LNCAP (cell line): Measurements from ENCODE around the gene PYCR2.

ENCODE experiments used
- TF ChIP-seq, protein P1 (sequence below): fragments of 450-650 bp; IDR thresholded peaks from 2 replicates; pipeline ENCODE4 v1.5.1; 2017; ENCODE audit warnings: mild to moderate bottlenecking

The PYCR2 gene

DNA sequence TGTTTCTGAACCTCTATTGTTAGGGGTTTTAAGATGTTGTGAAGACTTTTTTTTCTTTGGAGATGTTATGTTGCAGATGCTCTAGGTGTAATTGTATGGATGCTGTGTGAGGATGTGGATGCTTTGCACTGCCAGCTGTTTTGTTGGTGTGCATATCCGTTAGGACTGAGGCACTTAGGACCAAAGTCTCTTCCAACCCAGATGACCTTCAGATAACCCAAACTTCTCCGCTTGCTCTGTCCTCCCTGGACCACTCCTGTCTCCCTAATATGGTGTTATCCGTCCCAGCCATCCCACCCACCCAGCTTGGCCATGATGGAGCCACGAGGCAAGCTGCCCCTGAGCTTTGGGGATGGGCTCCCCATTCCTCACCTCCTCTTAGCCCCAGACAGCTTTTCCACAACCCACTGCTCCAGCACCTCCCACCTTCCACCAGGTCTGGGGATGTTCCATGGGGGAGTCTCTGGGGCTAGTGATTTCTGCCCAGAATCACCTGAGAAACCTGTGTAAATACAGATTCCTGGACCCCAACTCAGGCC is 22.1 kb upstream of the PYCR2 start:
- TF ChIP-seq, protein P1, sequence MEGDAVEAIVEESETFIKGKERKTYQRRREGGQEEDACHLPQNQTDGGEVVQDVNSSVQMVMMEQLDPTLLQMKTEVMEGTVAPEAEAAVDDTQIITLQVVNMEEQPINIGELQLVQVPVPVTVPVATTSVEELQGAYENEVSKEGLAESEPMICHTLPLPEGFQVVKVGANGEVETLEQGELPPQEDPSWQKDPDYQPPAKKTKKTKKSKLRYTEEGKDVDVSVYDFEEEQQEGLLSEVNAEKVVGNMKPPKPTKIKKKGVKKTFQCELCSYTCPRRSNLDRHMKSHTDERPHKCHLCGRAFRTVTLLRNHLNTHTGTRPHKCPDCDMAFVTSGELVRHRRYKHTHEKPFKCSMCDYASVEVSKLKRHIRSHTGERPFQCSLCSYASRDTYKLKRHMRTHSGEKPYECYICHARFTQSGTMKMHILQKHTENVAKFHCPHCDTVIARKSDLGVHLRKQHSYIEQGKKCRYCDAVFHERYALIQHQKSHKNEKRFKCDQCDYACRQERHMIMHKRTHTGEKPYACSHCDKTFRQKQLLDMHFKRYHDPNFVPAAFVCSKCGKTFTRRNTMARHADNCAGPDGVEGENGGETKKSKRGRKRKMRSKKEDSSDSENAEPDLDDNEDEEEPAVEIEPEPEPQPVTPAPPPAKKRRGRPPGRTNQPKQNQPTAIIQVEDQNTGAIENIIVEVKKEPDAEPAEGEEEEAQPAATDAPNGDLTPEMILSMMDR: no peak

DNA sequence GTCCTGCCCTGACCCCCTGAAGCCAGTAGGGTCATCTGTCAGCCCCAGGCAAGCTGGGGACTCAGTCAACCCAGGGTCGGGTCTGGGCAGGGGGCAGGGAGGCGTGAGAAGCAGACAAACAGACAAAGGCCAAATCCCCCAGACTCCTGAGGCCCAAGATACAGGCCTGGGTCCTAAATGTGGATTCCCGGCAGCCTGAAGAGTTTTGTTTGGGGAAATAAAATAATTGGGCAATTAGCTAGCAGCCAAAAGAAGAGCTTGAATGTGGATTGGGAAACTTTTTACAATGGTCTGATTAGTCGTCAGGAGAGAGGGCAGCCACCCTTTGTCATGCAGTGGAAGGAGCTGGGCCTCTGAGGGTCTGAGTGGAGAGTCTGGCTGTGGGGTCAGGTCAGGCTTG is 21.5 kb upstream of the PYCR2 start:
- TF ChIP-seq, protein P1: no peak

DNA sequence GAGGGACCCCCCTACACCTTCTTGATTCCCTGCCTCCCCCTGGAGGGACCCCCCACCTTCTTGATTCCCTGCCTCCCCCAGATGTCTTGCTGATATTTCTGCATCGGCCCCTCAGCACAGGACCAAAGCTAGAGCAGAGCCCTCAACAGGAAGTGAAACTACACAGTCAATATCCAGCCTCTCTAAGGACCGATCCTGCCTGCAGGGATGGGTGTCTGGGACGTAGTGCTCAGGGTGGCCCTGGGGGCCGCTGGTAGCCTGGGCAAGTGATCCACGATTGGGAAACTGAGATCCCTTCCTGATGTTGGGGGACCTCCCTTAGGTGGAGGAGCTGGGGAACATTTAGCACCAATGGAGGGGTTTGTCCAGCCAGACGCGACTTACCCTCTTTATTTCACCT is 20.9 kb upstream of the PYCR2 start:
- TF ChIP-seq, protein P1: no peak

DNA sequence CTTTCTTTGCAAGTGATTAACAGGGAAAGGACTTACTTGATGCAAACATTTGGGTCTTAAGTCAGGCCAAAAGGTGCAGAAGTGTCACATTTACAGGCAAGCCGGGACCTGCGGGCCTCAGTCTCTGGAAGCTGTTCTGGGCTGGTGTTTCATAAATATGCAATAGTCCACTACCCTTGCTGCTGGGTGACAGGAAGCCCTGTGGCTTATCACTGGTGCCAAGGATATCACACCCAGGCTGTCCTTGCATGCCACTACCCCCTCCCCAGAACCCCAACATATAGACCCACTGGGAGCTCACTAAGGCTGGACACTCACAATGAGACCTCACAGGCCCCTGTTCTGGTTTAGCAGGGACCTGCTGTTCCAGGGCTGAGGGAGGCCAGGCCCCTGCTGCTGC is 20.3 kb upstream of the PYCR2 start:
- TF ChIP-seq, protein P1: no peak

DNA sequence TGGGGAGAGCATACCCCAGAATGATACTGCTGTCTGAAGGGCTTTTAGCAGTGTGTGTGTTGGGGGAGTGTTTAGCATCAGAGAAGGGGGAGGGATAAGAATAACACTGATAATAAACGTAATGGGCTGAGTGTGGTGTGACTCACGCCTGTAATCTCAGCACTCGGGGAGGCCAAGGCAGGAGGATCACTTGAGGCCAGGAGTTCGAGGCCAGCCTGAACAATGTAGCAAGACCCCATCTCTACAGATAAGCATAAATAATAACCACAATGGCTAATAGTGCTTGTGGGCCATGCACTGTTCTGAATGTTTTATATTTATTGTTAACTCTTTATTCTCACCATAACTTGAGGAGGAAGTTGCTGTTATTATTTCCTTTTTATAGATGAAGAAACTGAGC is 19.5 kb upstream of the PYCR2 start:
- TF ChIP-seq, protein P1: no peak

DNA sequence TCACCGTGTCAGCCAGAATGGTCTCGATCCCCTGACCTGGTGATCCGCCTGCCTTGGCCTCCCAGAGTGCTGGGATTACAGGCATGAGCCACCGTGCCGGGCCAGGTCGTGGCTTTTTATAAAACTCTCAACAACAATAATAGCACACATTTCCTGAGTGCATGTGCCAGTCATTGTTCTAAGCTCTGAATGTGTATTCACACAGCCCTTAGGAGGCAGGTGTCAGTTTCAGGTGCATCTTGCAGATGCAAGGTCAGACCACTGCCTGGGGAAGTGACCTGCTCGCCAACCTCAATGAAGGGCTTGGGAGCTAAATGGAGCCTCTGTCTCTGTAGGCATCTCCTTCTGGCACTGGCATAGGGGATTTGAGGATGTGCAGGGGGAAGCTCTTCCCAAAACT is 18.5 kb upstream of the PYCR2 start:
- TF ChIP-seq, protein P1: no peak

DNA sequence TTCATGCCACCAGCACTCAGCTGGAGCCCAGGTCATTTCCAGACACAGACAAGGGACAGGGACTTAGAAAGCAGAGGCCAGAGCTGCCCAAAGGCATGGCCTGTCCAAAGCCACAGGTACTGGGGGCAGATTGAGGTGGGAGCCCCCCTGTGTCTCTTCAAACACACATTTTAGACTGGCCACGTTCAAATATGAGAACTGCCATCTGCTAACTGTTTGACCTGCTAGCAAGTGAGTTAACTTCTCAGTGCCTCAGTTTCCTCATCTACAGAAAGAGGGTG is 17.8 kb upstream of the PYCR2 start:
- TF ChIP-seq, protein P1: no peak

DNA sequence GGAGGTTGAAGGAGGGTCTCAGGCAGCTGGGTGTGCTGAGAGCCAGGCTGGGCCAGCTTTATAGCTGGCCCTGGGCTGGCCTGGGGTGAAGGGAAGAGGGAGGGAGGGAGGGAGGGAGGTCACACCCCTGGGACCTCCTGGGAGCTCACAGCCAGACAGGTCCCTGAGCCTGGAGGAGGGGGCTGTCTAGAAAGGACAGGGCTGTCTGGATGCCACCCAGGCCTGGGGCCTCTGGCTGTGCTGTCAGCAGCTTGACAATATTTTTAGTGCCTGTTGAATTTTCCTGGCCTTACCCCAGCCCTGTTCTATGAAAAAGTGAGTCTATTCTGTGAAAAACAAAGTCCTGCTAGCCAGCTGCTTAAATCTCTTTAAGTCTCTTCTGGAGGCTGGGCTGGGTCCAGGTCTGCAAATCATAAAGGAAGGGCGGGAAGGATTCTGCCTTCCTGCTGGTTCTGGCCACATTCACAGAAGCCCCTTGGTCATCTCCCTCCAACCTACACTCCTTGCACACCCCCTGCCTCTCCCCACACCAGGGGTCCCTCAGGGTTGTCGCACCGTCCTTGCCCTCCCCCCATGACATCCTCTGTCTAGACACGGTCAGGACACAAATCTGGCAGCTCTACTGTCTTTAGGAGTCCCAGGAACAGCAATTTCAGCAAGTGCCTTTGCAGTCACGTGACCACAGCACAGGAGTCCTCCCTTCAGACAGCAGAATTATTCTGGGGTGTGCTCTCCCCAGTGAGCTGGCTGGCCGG is 17.3 kb upstream of the PYCR2 start, which contains the start of gene LEFTY2:
Gene LEFTY2, minus strand, starts transcription at position 34 of the 755 bp plus-strand sequence. CDS start 80 bp downstream, outside the sequence.
- TF ChIP-seq, protein P1: no peak
